ENCODE measurements around the gene PPARA.
"Not testable (repeated sequence)": the region's sequence is repeated elsewhere in the genome, so short reads cannot be mapped to it uniquely, and the experiment has no call there.

The PPARA gene

GRCh38 chr22:46127556-46127955 is 22.8 kb upstream of the PPARA start:
- Mint-ChIP-seq H3K9me3 (no peaks in the 10 kb centered on the region), H3K36me3 (ENCODE audit: low read depth) (no peaks in the 10 kb centered on the region), H3K4me1 (no peaks in the 10 kb centered on the region), H3K4me3 (no peak overlapping the region), H3K27ac (no peak overlapping the region), H3K27me3 (ENCODE audit: low read depth) (no peaks in the 10 kb centered on the region)
- no peak for TF ChIP-seq CTCF (IDR thresholded peaks at IDR 0.05; ENCODE audit: unreplicated experiment in 3 of 3)

- Mint-ChIP-seq H3K36me3 (ENCODE audit: low read depth) (no peaks in the 10 kb centered on the region), H3K27ac (no peak overlapping the region), H3K9me3 (no peaks in the 10 kb centered on the region), H3K27me3 (ENCODE audit: low read depth) (no peaks in the 10 kb centered on the region), H3K4me1 (no peaks in the 10 kb centered on the region), H3K4me3 (no peak overlapping the region)
- TF ChIP-seq CTCF (IDR thresholded peaks at IDR 0.05; ENCODE audit: unreplicated experiment in 3 of 3) = no peak
These were observed 21.7 kb upstream of the PPARA start for GRCh38 chr22:46128606-46129005.

GRCh38 chr22:46129390-46130041 is 20.8 kb upstream of the PPARA start:
- Mint-ChIP-seq H3K27ac (no peak overlapping the region), H3K4me1 (no peaks in the 10 kb centered on the region), H3K36me3 (ENCODE audit: low read depth) (no peaks in the 10 kb centered on the region), H3K27me3 (ENCODE audit: low read depth) (no peaks in the 10 kb centered on the region), H3K4me3 (no peak overlapping the region), H3K9me3 (no peaks in the 10 kb centered on the region)
- no peak for TF ChIP-seq CTCF (IDR thresholded peaks at IDR 0.05; ENCODE audit: unreplicated experiment in 3 of 3)

GRCh38 chr22:46131151-46131587 is 19.2 kb upstream of the PPARA start:
- no peak overlapping the region for H3K27ac Mint-ChIP-seq
- no peak for TF ChIP-seq CTCF (IDR thresholded peaks at IDR 0.05; ENCODE audit: unreplicated experiment in 3 of 3)
- no peaks in the 10 kb centered on the region for H3K4me1 Mint-ChIP-seq
- no peak overlapping the region for H3K4me3 Mint-ChIP-seq
- no peaks in the 10 kb centered on the region for H3K36me3 Mint-ChIP-seq (ENCODE audit: low read depth)
- no peaks in the 10 kb centered on the region for H3K27me3 Mint-ChIP-seq (ENCODE audit: low read depth)
- H3K9me3 Mint-ChIP-seq = no peaks in the 10 kb centered on the region

GRCh38 chr22:46132193-46132829 is 18.0 kb upstream of the PPARA start:
- not testable (repeated sequence) for H3K4me1 Mint-ChIP-seq; H3K4me3 Mint-ChIP-seq; H3K36me3 Mint-ChIP-seq (ENCODE audit: low read depth); H3K9me3 Mint-ChIP-seq; H3K27ac Mint-ChIP-seq; H3K27me3 Mint-ChIP-seq (ENCODE audit: low read depth)

- Mint-ChIP-seq H3K9me3 (no peaks in the 10 kb centered on the region), H3K4me3 (no peak overlapping the region), H3K27me3 (ENCODE audit: low read depth) (no peaks in the 10 kb centered on the region), H3K36me3 (ENCODE audit: low read depth) (no peaks in the 10 kb centered on the region), H3K27ac (no peak overlapping the region), H3K4me1 (peaks cover 7% of the 10 kb centered on the region)
- no peak for TF ChIP-seq CTCF (IDR thresholded peaks at IDR 0.05; ENCODE audit: unreplicated experiment in 3 of 3)
These were observed 17.3 kb upstream of the PPARA start for GRCh38 chr22:46132830-46133587.
